Measurements from ENCODE around the gene NFIA. TPM values are rescaled to one million over a fixed set of nuclear protein-coding genes. Genes with fewer than 3 reads are reported as not detected.

NFIA gene
- total and polyA plus RNA-seq, 9 of the 15 experiments (the other 6 are each of a cell fraction or from before 2014, with no cell fraction given) = 5.3 to 24.9 (median 9.8) TPM

GRCh38 chr1:61362351-61362750 is 280.0 kb downstream of the NFIA start (continued):
- TF ChIP-seq ZBTB49 (CRISPR knock-in tag; IDR thresholded peaks at IDR 0.05; ENCODE audit: borderline replicate concordance) (no peak), IRF9 (tag; IDR thresholded peaks at IDR 0.05) (no peak), GABPA (tag; conservative IDR thresholded peaks at IDR 0.05; ENCODE audit: low read depth) (no peak), GTF2E2 (tag; IDR thresholded peaks at IDR 0.05) (no peak)

GRCh38 chr1:61368366-61368765 is 286.0 kb downstream of the NFIA start:
- 100% methylated on average over 2 of the region's 2 CpGs for WGBS (ENCODE audit: insufficient coverage, low coverage, missing lambda C conversion rate)
- CTCF ChIA-PET (ENCODE audit: low intra/inter-chr PET ratio) = no interaction called here
- FAIRE-seq = no peak

More at GRCh38 chr1:61368366-61368765, 286.0 kb downstream of the NFIA start:
- Histone ChIP-seq H2AFZ (ENCODE audit: low read depth, low read length) (no peak overlapping the region), H3K27ac (ENCODE audit: extremely low read depth, low read depth, low read length) (no peak overlapping the region), H3K4me2 (ENCODE audit: insufficient read depth, low read length) (no peak overlapping the region), H3K27me3 (ENCODE audit: control insufficient read depth in 2 of 2, insufficient read depth in 2 of 2, low read length in 2 of 2) (no peaks in the 10 kb centered on the region), H3K9me3 (replicated peaks; ENCODE audit: control insufficient read depth, insufficient read depth, low read depth, low read length) (no peaks in the 10 kb centered on the region), H3K79me2 (ENCODE audit: control insufficient read depth, insufficient read depth, low read length) (no peaks in the 10 kb centered on the region), H4K20me1 (replicated peaks; ENCODE audit: control insufficient read depth, insufficient read depth, low read length) (no peaks in the 10 kb centered on the region), H3K4me3 (no peak overlapping the region), H3K9ac (ENCODE audit: insufficient read depth in 1 of 2, low read depth in 2 of 2, low read length in 2 of 2) (no peak overlapping the region), H3K9me1 (ENCODE audit: control insufficient read depth, insufficient read depth, low read length) (no peaks in the 10 kb centered on the region), H3K4me1 (replicated peaks in 1 of 2; ENCODE audit: control insufficient read depth in 2 of 2, insufficient read depth in 2 of 2, low read length in 2 of 2) (no peaks in the 10 kb centered on the region), H3K36me3 (ENCODE audit: control insufficient read depth, insufficient read depth, low read length) (peaks cover 9% of the 10 kb centered on the region; the same call in 2 of the 3 replicates)
- intact Hi-C loops (cut with micrococcal nuclease) (no loop called here), in situ Hi-C loops (cut with MboI) (no loop called here)
- POLR2A ChIA-PET = no interaction called here
- ATAC-seq = no peak
- no peak for TF ChIP-seq ZNF347 (CRISPR knock-in tag; IDR thresholded peaks at IDR 0.05; ENCODE audit: low read depth)
- no peak for TF ChIP-seq FUS (optimal IDR thresholded peaks at IDR 0.05; ENCODE audit: low read depth, low read length)
- TF ChIP-seq ZBTB8A (IDR thresholded peaks at IDR 0.05; ENCODE audit: partially characterized antibody) = no peak
- TF ChIP-seq BRCA1 (IDR thresholded peaks at IDR 0.05) = no peak
- no peak for TF ChIP-seq BRCA1 (CRISPR knock-in tag; IDR thresholded peaks at IDR 0.05)
- TF ChIP-seq ETV5 (CRISPR knock-in tag; IDR thresholded peaks at IDR 0.05; ENCODE audit: low read depth) = no peak
- TF ChIP-seq HOXB6 (CRISPR knock-in tag; IDR thresholded peaks at IDR 0.05; ENCODE audit: borderline replicate concordance) = no peak
- no peak for DNase-seq (ENCODE audit: extremely low read depth in 1 of 4, low spot score in 3 of 4)
- BruUV-seq (replicated peaks) = no TSS peak
